Measurements from ENCODE around the gene CD79B.

GRCh38 chr17:63972796-63973195 lies 40.7 kb upstream of the CD79B start, which contains the start of gene SCN4A:
- no peak for TF ChIP-seq CTCF (IDR thresholded peaks at IDR 0.05; ENCODE audit: insufficient read depth, low read depth, low read length)
- TF ChIP-seq EZH2 (IDR thresholded peaks at IDR 0.05; ENCODE audit: insufficient read depth, low read length): no peak

Measured in astrocyte (in vitro differentiated cells and primary cell).